IMR-90 (cell line): Measurements from ENCODE around the gene GCDH. TPM values are rescaled to one million over a fixed set of nuclear protein-coding genes. Genes with fewer than 3 reads are reported as not detected.

Experiments
- ATAC-seq: fragments of 200-7000 bp; cut with Tn5 transposase; 2 replicates; pipeline ENCODE4 v1.9.1; 2020; ENCODE audit warnings: low read depth, mild to moderate bottlenecking, moderate library complexity
- BruUV-seq: library from RNA; stranded (reverse); fragments of 400-500 nt; replicated peaks from 2 replicates; lab custom pipeline; 2021; lab: Mats Ljungman, UMichigan
- CTCF ChIA-PET: fragments of 300-600 bp; formaldehyde crosslinking; extraction: SDS; loops from one replicate; lab custom pipeline; 2021; ENCODE audit warnings: antibody characterized with exemption; lab: Yijun Ruan, JAX
- POLR2A ChIA-PET: fragments of 300-600 bp; sonication (Branson Sonifier 250); formaldehyde crosslinking; loops from one replicate; lab custom pipeline; 2022; ENCODE audit warnings: antibody characterized with exemption; ENCODE audit not compliant: unreplicated experiment; lab: Charles Lee
- DNase-seq: peaks from one replicate; pipeline ENCODE4 v3.0.0; 2013
- H2AFZ ChIP-seq: replicated peaks from 2 replicates; pipeline ENCODE3; 2013; ENCODE audit warnings: low read length, mild to moderate bottlenecking; ENCODE audit not compliant: poor library complexity
- H2AK5ac ChIP-seq: 2 replicates; pipeline ENCODE4 v1.6.1; 2013; ENCODE audit warnings: low read depth, low read length, inconsistent platforms
- H2AK9ac ChIP-seq: replicated peaks from 2 replicates; pipeline ENCODE3; 2013; ENCODE audit warnings: mild to moderate bottlenecking, low read depth, low read length, moderate library complexity; ENCODE audit not compliant: poor library complexity
- H2BK120ac ChIP-seq: 2 replicates; pipeline ENCODE4 v1.6.1; 2013; ENCODE audit warnings: low read depth, low read length, inconsistent platforms
- H2BK15ac ChIP-seq: 3 replicates; pipeline ENCODE4 v1.6.1; 2013; ENCODE audit warnings: low read depth, low read length, inconsistent platforms
- H2BK20ac ChIP-seq: 2 replicates; pipeline ENCODE4 v1.6.1; 2013; ENCODE audit warnings: low read depth, mild to moderate bottlenecking, inconsistent platforms, low read length, moderate library complexity
- H2BK5ac ChIP-seq: 2 replicates; pipeline ENCODE4 v1.6.1; 2013; ENCODE audit warnings: mild to moderate bottlenecking, low read depth, low read length, inconsistent platforms; ENCODE audit not compliant: poor library complexity, severe bottlenecking
- H3K14ac ChIP-seq: replicated peaks from 2 replicates; pipeline ENCODE4 v1.6.1; 2013; ENCODE audit warnings: low read depth, low read length, inconsistent platforms
- H3K18ac ChIP-seq: 2 replicates; pipeline ENCODE4 v1.6.1; 2013; ENCODE audit warnings: low read depth, low read length, control low read depth
- H3K23ac ChIP-seq: 2 replicates; pipeline ENCODE4 v1.6.1; 2013; ENCODE audit warnings: low read depth, low read length, inconsistent platforms
- H3K27ac ChIP-seq: 2 replicates; pipeline ENCODE4 v1.5.1; 2013; ENCODE audit warnings: mild to moderate bottlenecking, control low read depth, low read length; ENCODE audit not compliant: insufficient read depth
- H3K27me3 ChIP-seq: 2 replicates; pipeline ENCODE4 v1.6.1; 2013; ENCODE audit warnings: low read length; ENCODE audit not compliant: control insufficient read depth, insufficient read depth
- H3K36me3 ChIP-seq: 2 replicates; pipeline ENCODE4 v1.6.1; 2013; ENCODE audit warnings: low read length, mixed read lengths; ENCODE audit not compliant: control insufficient read depth, insufficient read depth
- H3K4ac ChIP-seq: 2 replicates; pipeline ENCODE4 v1.6.1; 2013; ENCODE audit warnings: low read depth, low read length, inconsistent platforms
- H3K4me1 ChIP-seq: 2 replicates; pipeline ENCODE4 v1.6.1; 2013; ENCODE audit warnings: low read length, mixed read lengths; ENCODE audit not compliant: control insufficient read depth, insufficient read depth
- H3K4me2 ChIP-seq: 2 replicates; pipeline ENCODE4 v1.6.1; 2013; ENCODE audit warnings: low read depth, mild to moderate bottlenecking, control low read depth, low read length, moderate library complexity
- H3K4me3 ChIP-seq: 2 replicates; pipeline ENCODE4 v1.5.1; 2013; ENCODE audit warnings: low read depth, mild to moderate bottlenecking, control low read depth, low read length, moderate library complexity; ENCODE audit not compliant: insufficient read depth
- H3K56ac ChIP-seq: 2 replicates; pipeline ENCODE4 v1.6.1; 2013; ENCODE audit warnings: low read length, inconsistent platforms; ENCODE audit not compliant: insufficient read depth; ENCODE audit errors: extremely low read depth
- H3K79me1 ChIP-seq, 2 experiments: 2 replicates each; pipeline ENCODE4 v1.6.1; 2013; ENCODE audit warnings: low read length in 2 of 2, inconsistent platforms in 1 of 2, low read depth in 1 of 2
- H3K9ac ChIP-seq: 2 replicates; pipeline ENCODE4 v1.6.1; 2013; ENCODE audit warnings: low read depth, low read length, control low read depth
- H3K9me1 ChIP-seq: 2 replicates; pipeline ENCODE4 v1.6.1; 2013; ENCODE audit warnings: low read length, inconsistent platforms; ENCODE audit not compliant: insufficient read depth
- H3K9me3 ChIP-seq: 2 replicates; pipeline ENCODE4 v1.6.1; 2013; ENCODE audit warnings: low read length; ENCODE audit not compliant: control insufficient read depth, insufficient read depth
- H4K20me1 ChIP-seq: 2 replicates; pipeline ENCODE4 v1.6.1; 2013; ENCODE audit warnings: low read length, inconsistent platforms; ENCODE audit not compliant: insufficient read depth
- H4K5ac ChIP-seq: 2 replicates; pipeline ENCODE4 v1.6.1; 2013; ENCODE audit warnings: mild to moderate bottlenecking, low read depth, low read length, control low read depth
- H4K8ac ChIP-seq, 2 experiments: 2 replicates each; pipeline ENCODE4 v1.6.1; 2013; ENCODE audit warnings: low read depth in 2 of 2, low read length in 2 of 2, control low read depth in 1 of 2, inconsistent platforms in 1 of 2
- H4K91ac ChIP-seq: 2 replicates; pipeline ENCODE4 v1.6.1; 2013; ENCODE audit warnings: low read depth, low read length, inconsistent platforms; ENCODE audit not compliant: insufficient read depth
- BHLHE40 ChIP-seq: fragments of 150-350 bp; IDR thresholded peaks from 2 replicates; pipeline ENCODE4 v1.6.1; 2016; ENCODE audit warnings: mild to moderate bottlenecking, low read depth, low read length
- CEBPB ChIP-seq: IDR thresholded peaks from 2 replicates; pipeline ENCODE4 v1.6.1; 2012; ENCODE audit warnings: low read depth, low read length, improper control_type of control experiment
- CHD1 ChIP-seq: IDR thresholded peaks from 2 replicates; pipeline ENCODE4 v1.6.1; 2012; ENCODE audit warnings: low read depth, low read length, improper control_type of control experiment
- FOS ChIP-seq: fragments of 150-350 bp; IDR thresholded peaks from 2 replicates; pipeline ENCODE4 v1.6.1; 2016; ENCODE audit warnings: low read depth, low read length
- MAFK ChIP-seq: IDR thresholded peaks from 2 replicates; pipeline ENCODE4 v1.6.1; 2012; ENCODE audit warnings: low read depth, low read length, improper control_type of control experiment
- MAZ ChIP-seq: IDR thresholded peaks from 2 replicates; pipeline ENCODE4 v1.6.1; 2012; ENCODE audit warnings: low read depth, mild to moderate bottlenecking, low read length, improper control_type of control experiment, moderate library complexity, borderline replicate concordance
- MXI1 ChIP-seq: IDR thresholded peaks from 2 replicates; pipeline ENCODE4 v1.6.1; 2012; ENCODE audit warnings: low read depth, mild to moderate bottlenecking, low read length, moderate library complexity, borderline replicate concordance
- NFE2L2 ChIP-seq: fragments of 150-350 bp; IDR thresholded peaks from 2 replicates; pipeline ENCODE4 v1.6.1; 2016; ENCODE audit warnings: low read depth, mild to moderate bottlenecking, low read length
- RCOR1 ChIP-seq: IDR thresholded peaks from 2 replicates; pipeline ENCODE4 v1.6.1; 2012; ENCODE audit warnings: mild to moderate bottlenecking, low read length, improper control_type of control experiment; ENCODE audit not compliant: insufficient replicate concordance
- RFX5 ChIP-seq: IDR thresholded peaks from 2 replicates; pipeline ENCODE4 v1.8.0; 2012; ENCODE audit warnings: low read depth, mild to moderate bottlenecking, low read length, moderate library complexity
- SMC3 ChIP-seq: fragments of 150-350 bp; IDR thresholded peaks from 2 replicates; pipeline ENCODE4 v1.6.1; 2016; ENCODE audit warnings: low read depth, mild to moderate bottlenecking, antibody characterized with exemption, low read length, moderate library complexity
- WGBS, 2 experiments: methylation state at CpG; one replicate each; pipeline versions ENCODE4 v1.1.5 to v1.1.7; 2013; ENCODE audit warnings: missing lambda C conversion rate in 2 of 2; ENCODE audit not compliant: insufficient read length in 1 of 2; ENCODE audit errors: extremely low coverage in 2 of 2; 5-methylcytosine and 5-hydroxymethylcytosine counted together
- dilution Hi-C: fragments of 300-500 bp; cut with HindIII; formaldehyde crosslinking; loops from one replicate; pipeline ENCODE4 v1.14.3; 2018; ENCODE audit warnings: low sequenced_read_pairs; ENCODE audit not compliant: unreplicated experiment
- in situ Hi-C: fragments of 300-500 bp; cut with MboI; formaldehyde crosslinking; loops from 3 replicates; pipeline ENCODE4 v1.14.3; 2019; ENCODE audit warnings: low sequenced_read_pairs, inconsistent platforms, mixed read lengths
- intact Hi-C: fragments of 100-400 bp; cut with micrococcal nuclease; formaldehyde crosslinking; loops from 2 replicates; pipeline ENCODE4 v1.10.0; 2022
- polyA plus RNA-seq, 3 experiments: library from polyadenylated mRNA; depleted of rRNA; stranded (reverse); fragments of >200 nt; gene quantifications; 2 replicates each; pipeline ENCODE4 v1.2.3, GENCODE V29; 2012; ENCODE audit warnings: low replicate concordance in 1 of 3
- total RNA-seq: library from RNA; depleted of rRNA; stranded (reverse); fragments of >200 nt; gene quantifications from 2 replicates; pipeline ENCODE4 v1.2.3, GENCODE V29; 2012
- TF ChIP-seq, protein P1 (sequence below): fragments of 150-350 bp; IDR thresholded peaks from 2 replicates; pipeline ENCODE4 v1.6.1; 2016; ENCODE audit warnings: low read depth, mild to moderate bottlenecking, low read length, moderate library complexity, borderline replicate concordance
- TF ChIP-seq, protein P2 (sequence below): fragments of 150-350 bp; IDR thresholded peaks from 2 replicates; pipeline ENCODE4 v1.6.1; 2017; ENCODE audit warnings: mild to moderate bottlenecking, antibody characterized with exemption, low read length, low read depth
- TF ChIP-seq, protein P3 (sequence below): conservative IDR thresholded peaks from 2 replicates; pipeline ENCODE4 v1.5.1; 2012; ENCODE audit warnings: mild to moderate bottlenecking, low read depth, low read length, improper control_type of control experiment

The GCDH gene
- total and polyA plus RNA-seq, 2 of the 4 experiments (the other 2 are of a cell fraction) = 27.7 to 41.6 TPM

DNA sequence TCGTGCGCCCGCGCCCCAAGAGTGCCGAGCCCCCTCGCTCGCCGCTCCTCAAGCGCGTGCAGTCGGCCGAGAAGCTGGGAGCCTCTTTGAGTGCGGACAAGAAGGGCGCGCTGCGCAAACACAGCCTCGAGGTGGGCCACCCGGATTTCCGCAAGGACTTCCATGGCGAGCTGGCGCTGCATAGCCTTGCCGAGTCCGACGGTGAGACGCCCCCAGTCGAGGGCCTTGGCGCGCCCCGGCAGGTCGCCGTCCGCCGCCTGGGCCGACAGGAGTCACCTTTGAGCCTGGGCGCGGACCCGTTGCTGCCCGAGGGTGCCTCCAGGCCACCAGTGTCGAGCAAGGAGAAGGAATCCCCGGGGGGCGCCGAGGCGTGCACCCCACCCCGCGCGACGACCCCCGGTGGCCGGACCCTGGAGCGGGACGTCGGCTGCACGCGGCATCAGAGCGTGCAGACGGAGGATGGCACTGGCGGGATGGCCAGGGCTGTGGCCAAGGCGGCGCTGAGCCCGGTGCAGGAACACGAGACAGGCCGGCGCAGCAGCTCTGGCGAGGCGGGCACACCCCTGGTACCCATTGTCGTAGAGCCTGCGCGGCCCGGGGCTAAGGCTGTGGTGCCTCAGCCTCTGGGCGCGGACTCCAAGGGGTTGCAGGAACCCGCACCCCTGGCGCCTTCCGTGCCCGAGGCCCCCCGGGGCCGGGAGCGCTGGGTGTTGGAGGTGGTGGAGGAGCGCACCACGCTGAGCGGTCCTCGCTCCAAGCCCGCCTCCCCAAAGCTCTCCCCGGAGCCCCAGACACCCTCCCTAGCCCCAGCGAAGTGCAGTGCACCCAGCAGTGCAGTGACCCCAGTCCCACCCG is 16.8 kb upstream of the GCDH start:
- Histone ChIP-seq H3K4ac (no peak overlapping the region), H4K8ac (no peak overlapping the region), H2AK5ac (no peak overlapping the region), H3K18ac (no peak overlapping the region), H3K9me3 (no peaks in the 10 kb centered on the region), H3K4me2 (no peak overlapping the region), H3K14ac (no peak overlapping the region), H3K27me3 (no peaks in the 10 kb centered on the region), H2BK120ac (no peak overlapping the region), H3K56ac (no peak overlapping the region), H3K79me1 (no peaks in the 10 kb centered on the region), H3K23ac (no peak overlapping the region), H3K4me1 (no peaks in the 10 kb centered on the region), H2BK15ac (no peak overlapping the region), H4K5ac (no peak overlapping the region), H3K27ac (no peak overlapping the region), H2AFZ (no peak overlapping the region), H3K36me3 (peaks cover 14% of the 10 kb centered on the region; the same call in 1 of the 2 replicates), H4K91ac (no peak overlapping the region), H2BK5ac (no peak overlapping the region), H2BK20ac (no peak overlapping the region), H2AK9ac (no peak overlapping the region), H4K20me1 (no peaks in the 10 kb centered on the region), H3K9me1 (peaks cover 5% of the 10 kb centered on the region; the same call in 1 of the 2 replicates), H3K9ac (no peak overlapping the region), H3K4me3 (no peak overlapping the region)
- 88% methylated on average over 60 of the region's 86 CpGs; no CpG with 5 or more reads in 1 of the 2 experiments for WGBS, 2 experiments
- intact Hi-C loops = no loop called here
- DNase-seq = no peak
- dilution Hi-C loops = no loop called here
- in situ Hi-C loops = no loop called here
- no peak for ATAC-seq
- POLR2A ChIA-PET = no interaction called here
- CTCF ChIA-PET = no interaction called here
- BruUV-seq = no TSS peak
- TF ChIP-seq BHLHE40 = no peak
- no peak for TF ChIP-seq RCOR1
- no peak for TF ChIP-seq MAFK
- no peak for TF ChIP-seq CEBPB
- no peak for TF ChIP-seq RFX5
- TF ChIP-seq MAZ = no peak
- TF ChIP-seq FOS = no peak
- TF ChIP-seq, protein P1, sequence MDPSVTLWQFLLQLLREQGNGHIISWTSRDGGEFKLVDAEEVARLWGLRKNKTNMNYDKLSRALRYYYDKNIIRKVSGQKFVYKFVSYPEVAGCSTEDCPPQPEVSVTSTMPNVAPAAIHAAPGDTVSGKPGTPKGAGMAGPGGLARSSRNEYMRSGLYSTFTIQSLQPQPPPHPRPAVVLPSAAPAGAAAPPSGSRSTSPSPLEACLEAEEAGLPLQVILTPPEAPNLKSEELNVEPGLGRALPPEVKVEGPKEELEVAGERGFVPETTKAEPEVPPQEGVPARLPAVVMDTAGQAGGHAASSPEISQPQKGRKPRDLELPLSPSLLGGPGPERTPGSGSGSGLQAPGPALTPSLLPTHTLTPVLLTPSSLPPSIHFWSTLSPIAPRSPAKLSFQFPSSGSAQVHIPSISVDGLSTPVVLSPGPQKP = no peak
- TF ChIP-seq MXI1 = no peak
- TF ChIP-seq, protein P2, sequence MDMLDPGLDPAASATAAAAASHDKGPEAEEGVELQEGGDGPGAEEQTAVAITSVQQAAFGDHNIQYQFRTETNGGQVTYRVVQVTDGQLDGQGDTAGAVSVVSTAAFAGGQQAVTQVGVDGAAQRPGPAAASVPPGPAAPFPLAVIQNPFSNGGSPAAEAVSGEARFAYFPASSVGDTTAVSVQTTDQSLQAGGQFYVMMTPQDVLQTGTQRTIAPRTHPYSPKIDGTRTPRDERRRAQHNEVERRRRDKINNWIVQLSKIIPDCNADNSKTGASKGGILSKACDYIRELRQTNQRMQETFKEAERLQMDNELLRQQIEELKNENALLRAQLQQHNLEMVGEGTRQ = no peak
- no peak for TF ChIP-seq NFE2L2
- TF ChIP-seq CHD1 = no peak
- TF ChIP-seq SMC3 = no peak
- TF ChIP-seq, protein P3, sequence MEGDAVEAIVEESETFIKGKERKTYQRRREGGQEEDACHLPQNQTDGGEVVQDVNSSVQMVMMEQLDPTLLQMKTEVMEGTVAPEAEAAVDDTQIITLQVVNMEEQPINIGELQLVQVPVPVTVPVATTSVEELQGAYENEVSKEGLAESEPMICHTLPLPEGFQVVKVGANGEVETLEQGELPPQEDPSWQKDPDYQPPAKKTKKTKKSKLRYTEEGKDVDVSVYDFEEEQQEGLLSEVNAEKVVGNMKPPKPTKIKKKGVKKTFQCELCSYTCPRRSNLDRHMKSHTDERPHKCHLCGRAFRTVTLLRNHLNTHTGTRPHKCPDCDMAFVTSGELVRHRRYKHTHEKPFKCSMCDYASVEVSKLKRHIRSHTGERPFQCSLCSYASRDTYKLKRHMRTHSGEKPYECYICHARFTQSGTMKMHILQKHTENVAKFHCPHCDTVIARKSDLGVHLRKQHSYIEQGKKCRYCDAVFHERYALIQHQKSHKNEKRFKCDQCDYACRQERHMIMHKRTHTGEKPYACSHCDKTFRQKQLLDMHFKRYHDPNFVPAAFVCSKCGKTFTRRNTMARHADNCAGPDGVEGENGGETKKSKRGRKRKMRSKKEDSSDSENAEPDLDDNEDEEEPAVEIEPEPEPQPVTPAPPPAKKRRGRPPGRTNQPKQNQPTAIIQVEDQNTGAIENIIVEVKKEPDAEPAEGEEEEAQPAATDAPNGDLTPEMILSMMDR = no peak
